GM21576 (cell line): ENCODE measurements around the gene BPIFB3.

Source experiments
- ATAC-seq: cut with Tn5 transposase; IDR thresholded peaks from one replicate; pipeline ENCODE4 v1.9.1; 2021; ENCODE audit warnings: mild to moderate bottlenecking, moderate library complexity; ENCODE audit not compliant: unreplicated experiment

Gene BPIFB3, protein sequence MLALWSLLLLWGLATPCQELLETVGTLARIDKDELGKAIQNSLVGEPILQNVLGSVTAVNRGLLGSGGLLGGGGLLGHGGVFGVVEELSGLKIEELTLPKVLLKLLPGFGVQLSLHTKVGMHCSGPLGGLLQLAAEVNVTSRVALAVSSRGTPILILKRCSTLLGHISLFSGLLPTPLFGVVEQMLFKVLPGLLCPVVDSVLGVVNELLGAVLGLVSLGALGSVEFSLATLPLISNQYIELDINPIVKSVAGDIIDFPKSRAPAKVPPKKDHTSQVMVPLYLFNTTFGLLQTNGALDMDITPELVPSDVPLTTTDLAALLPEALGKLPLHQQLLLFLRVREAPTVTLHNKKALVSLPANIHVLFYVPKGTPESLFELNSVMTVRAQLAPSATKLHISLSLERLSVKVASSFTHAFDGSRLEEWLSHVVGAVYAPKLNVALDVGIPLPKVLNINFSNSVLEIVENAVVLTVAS

DNA sequence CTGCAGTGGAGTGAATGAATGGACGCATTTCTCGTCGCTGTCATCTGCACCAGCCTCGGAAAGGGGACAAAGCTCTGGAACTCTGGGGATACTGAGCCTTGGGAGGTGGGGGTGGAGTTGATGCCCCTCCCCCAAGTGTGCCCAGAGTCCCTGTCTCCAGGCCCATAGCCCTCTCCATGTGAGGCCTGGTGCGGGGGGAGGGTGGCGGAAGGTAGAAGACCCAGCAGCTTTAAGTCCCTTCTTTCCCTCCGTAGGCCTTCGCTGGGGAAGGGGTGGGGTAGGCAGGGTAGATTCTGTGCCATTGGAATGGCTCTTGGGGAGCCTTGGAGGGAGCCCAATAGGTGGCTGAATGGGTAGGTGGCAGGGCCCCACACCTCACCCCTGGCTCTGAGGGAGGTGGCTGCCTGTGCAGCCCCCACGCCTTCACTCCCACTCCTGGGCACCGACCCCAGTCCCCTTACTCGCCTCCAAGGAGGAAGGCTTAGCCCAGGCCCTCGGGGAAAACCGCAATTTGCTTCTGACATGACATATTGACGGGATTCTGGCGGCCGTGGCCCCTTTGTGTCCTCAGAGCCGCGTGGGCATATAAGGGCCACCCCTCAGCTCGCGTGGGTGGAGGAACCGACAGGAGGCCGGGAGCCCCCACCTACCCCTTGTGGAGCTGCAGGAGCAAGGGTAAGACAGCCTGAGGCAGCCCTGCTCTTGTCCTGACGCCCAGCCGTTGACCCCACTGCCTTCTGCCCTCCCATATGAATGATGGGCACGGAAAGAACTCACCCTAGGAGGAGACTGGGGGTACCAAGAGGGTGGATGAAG, at the start of gene BPIFB3:
BPIFB3 (plus strand) TSS at position 613 of the 816 bp plus-strand sequence. CDS start 1,533 bp downstream, outside the sequence.
- no peak for ATAC-seq

DNA sequence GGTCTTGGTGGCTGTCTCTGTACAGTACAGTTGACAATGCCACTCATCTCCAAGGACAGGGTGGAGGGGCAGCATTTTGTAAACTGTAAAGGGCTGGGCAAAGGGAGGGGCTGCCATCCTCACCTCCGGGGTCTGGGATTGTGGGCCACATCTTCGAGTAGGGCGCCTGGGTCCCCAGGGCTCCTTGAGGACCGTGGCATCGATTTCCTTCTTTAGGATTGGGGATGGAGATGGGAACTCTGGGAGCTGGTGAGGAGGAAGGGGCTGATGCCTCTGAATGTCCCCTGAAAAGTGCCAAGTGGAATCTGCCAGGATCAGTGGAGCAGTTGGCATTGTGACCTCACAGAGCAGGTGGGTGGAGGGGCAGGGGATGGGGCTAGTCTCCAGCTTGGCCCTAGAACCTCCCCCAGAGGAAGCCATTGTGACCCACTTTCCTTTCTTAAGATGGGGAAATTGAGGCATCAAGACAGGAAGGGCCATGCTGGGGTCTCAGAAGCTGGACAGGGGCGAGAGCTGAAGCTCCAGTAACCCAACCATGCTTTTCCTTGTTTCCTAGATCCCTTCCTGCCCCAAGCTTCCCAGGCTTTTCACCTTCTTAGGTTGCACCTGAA, 49.5 kb upstream of the BPIFB3 start, which contains the start of gene SUN5:
SUN5 (minus strand) TSS at position 293 of the 611 bp plus-strand sequence; CDS start at position 200, 93 bp downstream.
- ATAC-seq, result no peak

- no peak for ATAC-seq
Observed at GRCh38 chr20:33005132-33005566, 48.6 kb upstream of the BPIFB3 start.

GRCh38 chr20:33005908-33006775, 47.6 kb upstream of the BPIFB3 start:
- no peak for ATAC-seq

DNA sequence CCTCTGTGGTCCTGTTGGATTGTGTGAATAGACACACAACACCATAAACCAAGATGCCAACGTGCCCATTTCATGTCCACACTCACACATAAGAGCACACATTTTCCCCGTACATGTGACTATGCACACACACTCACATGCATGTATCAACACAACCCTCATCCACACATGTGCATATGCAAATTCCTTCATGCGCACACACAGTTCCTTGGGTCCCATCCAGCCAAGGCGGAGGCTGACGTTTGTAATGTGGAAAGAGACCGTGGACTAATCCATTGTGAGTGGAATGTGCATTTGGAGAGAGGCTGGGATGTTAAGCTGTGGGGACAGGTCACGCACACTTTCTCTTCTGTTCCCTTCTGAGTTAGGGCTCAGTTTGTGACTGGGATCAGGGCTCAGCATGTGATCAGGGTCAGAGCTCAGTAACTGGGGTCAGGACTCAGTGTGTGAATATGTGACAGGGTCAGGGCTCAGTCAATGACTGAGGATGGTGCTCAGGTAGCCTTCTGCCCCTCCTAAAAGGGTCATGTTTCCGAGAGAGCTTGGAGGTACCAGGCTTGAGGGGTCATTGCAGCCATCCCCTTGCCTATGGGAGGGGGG, 46.8 kb upstream of the BPIFB3 start:
- ATAC-seq, result no peak

- ATAC-seq, result no peak
Observed at GRCh38 chr20:33007376-33008335, 46.0 kb upstream of the BPIFB3 start, which contains the start of gene BPIFB2. Gene BPIFB2, plus strand, starts transcription at chr20:33007704. Its CDS starts 871 bp downstream, at chr20:33008575.

- no peak for ATAC-seq
Observed at GRCh38 chr20:33008336-33009213, 45.1 kb upstream of the BPIFB3 start.

GRCh38 chr20:33009214-33010132, 44.2 kb upstream of the BPIFB3 start:
- ATAC-seq, result no peak

DNA sequence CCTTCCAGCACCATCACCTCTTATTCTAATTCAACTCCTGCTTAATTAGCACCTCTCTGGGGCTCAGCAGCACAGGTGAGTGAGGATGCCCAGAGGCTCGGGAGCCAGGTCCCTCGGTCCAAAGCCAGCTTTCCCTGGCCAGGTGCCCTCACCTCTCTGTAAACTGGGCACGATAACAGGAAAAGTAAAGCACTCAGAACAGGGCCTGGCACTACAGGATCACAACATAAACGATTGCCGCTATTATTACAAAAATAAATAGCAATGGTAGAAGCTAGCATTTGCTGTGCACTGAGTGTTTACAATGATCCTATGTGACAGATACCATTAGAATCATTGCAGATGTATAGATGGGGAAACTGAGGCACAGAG, 43.6 kb upstream of the BPIFB3 start:
- ATAC-seq, result no peak

DNA sequence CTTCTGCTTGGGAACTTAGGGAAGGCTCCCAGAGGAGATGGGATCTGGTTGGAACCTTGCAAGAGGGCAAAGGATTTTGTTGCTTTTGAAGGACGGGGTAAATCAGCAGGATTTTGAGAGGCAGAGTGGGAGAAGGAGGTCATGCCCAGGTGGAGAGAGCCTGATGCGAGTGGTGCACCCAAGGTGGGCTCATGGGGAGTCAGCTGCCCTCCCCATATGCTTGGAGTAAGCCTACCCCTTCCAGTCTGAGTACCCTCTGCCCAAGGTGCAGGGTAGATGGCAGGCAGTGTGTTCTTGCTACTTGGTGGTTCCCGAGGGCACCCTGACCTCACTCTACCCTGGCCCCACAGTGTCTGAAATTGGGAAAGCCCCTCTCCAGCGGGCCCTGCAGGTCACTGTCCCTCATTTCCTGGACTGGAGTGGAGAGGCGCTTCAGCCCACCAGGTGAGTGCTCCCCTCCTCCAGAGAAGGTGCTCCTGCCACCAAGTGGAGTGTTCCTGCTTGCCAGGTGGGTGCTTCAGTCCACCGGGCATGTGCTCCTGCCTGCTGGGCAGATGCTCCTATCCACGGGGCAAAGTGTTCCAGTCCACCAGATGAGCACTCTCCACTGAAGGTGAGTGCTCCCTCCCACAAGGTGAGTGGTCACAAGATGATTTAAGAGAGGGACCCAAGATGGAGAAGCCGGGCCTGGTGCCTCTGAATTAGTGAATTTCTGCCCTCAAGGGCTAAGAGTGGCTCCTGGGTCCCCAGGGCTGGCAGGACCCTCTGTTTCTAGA, 42.8 kb upstream of the BPIFB3 start:
- no peak for ATAC-seq

DNA sequence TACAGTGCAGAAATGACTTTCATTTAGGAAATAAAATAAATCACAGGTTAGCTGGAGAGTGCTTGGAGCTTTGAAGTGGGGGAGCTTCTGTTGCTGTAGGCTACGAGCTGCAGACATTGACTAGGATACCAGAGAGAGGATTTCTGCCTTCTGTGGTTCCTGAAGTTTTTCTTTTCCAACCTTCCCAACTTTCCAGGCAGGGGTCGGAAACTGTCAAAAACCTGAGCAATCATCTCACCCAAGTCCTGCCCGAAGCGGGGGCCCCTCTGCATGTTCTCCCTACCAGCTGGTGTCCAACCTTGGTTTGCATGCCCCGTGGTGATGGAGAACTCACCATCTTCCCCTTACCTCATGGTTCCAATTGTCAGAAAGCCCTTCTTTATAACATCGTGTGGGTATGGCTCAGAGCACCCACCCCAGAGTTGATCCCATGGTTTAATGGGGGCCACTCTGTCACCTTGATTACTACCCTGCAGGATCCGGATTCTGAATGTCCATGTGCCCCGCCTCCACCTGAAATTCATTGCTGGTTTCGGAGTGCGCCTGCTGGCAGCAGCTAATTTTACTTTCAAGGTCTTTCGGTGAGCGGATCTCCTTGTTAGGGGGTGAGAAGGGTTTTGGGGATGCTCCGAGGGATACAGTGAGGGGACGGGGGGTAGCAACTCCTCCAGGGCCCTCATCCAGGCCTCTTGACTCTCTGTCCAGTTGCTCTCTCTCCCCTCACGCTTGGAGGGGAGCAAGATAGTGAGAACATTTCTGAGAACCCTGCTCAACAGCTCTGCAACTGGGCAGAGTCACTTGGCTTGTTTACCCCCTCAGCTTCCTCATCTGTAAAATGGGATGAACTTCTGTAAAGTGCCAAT, 41.1 kb upstream of the BPIFB3 start:
- no peak for ATAC-seq

- no peak for ATAC-seq
Observed at GRCh38 chr20:33013701-33014326, 39.9 kb upstream of the BPIFB3 start.

DNA sequence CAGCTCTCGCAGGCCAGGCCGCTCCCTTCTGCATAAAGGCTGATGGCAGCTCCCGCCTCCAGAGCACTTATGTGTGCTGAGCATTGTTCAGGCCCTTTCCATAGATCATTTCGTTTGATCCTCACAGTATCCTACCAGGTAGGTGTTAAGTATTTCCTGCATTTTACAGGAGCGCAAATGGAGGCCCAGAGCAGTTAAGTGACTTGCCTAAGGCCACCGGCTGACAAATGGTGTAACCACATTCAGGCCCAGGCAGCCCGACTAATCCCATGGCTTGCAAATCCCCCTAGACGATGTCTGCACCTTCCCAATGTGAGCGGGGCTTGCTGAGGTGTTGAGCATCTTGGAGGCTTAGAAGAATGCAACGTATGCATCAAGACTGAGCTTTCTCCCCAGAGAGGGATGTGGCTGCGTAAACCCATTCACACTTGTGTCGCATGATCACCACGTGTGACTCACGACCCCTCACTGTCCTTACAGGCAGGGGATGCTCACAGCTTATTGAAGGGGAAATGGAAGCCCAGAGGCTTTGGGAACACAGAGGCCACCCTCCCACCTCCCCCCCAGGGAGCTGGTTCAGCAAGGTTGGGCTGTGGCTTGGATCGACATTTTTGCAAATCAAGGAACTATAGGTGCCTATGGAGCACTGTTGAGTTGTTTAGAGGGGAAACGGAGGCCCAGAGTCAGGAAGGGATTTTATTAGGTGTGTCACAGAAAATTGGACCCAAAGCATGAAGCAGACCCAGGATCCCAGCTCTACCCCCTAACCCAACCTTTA, 39.2 kb upstream of the BPIFB3 start:
- no peak for ATAC-seq

DNA sequence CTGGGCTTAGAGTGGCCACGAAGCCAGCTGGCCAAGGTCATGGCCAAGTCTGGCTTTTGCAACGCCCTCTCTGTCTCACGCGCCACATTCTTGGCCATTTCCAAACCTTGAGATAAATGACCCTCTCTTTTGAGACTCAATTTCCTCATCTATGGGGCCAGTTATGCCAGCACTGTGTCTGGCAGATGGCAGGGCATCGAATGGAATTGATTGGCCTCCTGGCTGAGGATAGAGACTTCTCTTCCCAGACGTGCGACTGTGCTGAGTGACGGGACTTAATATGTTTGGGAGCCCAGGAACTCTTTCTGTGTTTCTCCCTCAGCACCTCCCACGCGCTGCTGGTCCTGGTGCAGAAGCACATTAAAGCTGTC, 38.6 kb upstream of the BPIFB3 start:
- ATAC-seq, result no peak
